Lower lobe of right lung (tissue), 2 donors: ENCODE data around the gene PRR32. TPM values are rescaled to one million over a fixed set of nuclear protein-coding genes. Genes with fewer than 3 reads are reported as not detected.
"Not testable (repeated sequence)": the region's sequence is repeated elsewhere in the genome, so short reads cannot be mapped to it uniquely, and the experiment has no call there.

Experiments used
- ATAC-seq, 2 donors: fragments of 200-7000 bp; cut with Tn5 transposase; one replicate each; pipeline ENCODE4 v1.9.1; 2020 to 2022; ENCODE audit warnings: mild to moderate bottlenecking in 2 of 2, moderate library complexity in 2 of 2
- DNase-seq: peaks from one replicate; pipeline ENCODE4 v3.0.0-alpha.2; 2020
- H3K27ac ChIP-seq: fragments of 200-600 bp; one replicate; pipeline ENCODE4 v1.8.0; 2022
- H3K27me3 ChIP-seq: fragments of 200-600 bp; one replicate; pipeline ENCODE4 v1.8.0; 2022; ENCODE audit warnings: low read depth
- H3K36me3 ChIP-seq: fragments of 200-600 bp; one replicate; pipeline ENCODE4 v1.8.0; 2022; ENCODE audit warnings: mild to moderate bottlenecking
- H3K4me1 ChIP-seq: fragments of 200-600 bp; one replicate; pipeline ENCODE4 v1.8.0; 2022
- H3K4me3 ChIP-seq: fragments of 200-600 bp; one replicate; pipeline ENCODE4 v1.8.0; 2022; ENCODE audit warnings: mild to moderate bottlenecking
- H3K9me3 ChIP-seq: fragments of 200-600 bp; one replicate; pipeline ENCODE4 v1.8.0; 2022
- intact Hi-C: fragments of 100-400 bp; cut with DNase I; formaldehyde crosslinking; loops from one replicate; pipeline ENCODE4 v1.11.0; 2022
- long read RNA-seq: library from polyadenylated mRNA; unstranded; transcript quantifications from one replicate; pipeline ENCODE4 v2.0.0, GENCODE V29; 2021
- total RNA-seq: library from RNA; stranded (reverse); fragmentation: NEBNext Ultra II Directional; extraction: Animal tissue kit (Norgen Biotek cat#: 25700); gene quantifications from one replicate; pipeline ENCODE4 v1.2.1, GENCODE V29; 2021
- TF ChIP-seq, protein P1 (sequence below): fragments of 200-600 bp; IDR thresholded peaks from one replicate; pipeline ENCODE4 v1.8.0; 2022; ENCODE audit warnings: antibody characterized with exemption, mild to moderate bottlenecking
- donor health status: DM: no; HTN: yes; CAD: no; lungs with severe emphysema.

PRR32 gene, protein sequence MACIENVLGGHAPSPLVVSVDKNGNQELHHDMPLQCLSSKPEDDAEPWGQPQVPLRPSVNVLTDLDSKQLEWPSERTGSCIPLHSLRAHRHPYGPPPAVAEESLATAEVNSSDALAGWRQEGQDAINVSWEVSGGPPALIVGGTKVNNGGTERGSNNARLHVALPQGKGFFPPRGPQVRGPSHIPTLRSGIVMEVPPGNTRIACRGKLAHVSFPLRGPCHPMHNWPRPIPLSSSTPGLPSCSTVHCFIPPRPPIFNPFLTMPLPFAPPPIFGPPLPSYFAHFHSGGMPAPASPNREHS
- not detected for total RNA-seq
- long read RNA-seq, result 0 reads

DNA sequence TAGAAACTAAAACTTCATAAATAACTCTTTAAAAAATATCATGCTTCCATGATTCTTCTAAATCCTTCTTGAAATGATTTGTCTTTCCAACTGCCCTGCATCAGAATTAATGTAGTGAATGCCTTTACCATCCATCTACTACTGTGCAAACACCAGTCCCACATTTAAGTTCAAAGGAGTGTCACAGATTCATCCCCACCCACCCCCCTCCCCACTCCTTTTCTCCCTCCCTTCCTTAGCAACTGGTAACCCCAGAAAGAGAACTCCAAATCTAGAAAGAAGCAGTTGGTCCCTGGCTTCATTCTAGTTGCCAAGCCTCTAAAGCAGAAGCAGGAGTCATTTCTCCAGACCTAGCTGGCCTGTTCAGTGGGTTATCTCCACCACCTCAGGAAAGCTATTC, at the start of gene PRR32:
Gene PRR32, plus strand, starts transcription at position 301 of the 400 bp plus-strand sequence. CDS start 115 bp downstream, outside the sequence.
- H3K27me3 ChIP-seq, result no peaks in the 10 kb centered on the region
- no peaks in the 10 kb centered on the region for H3K36me3 ChIP-seq
- DNase-seq (no peak), ATAC-seq (no peak)
- no peaks in the 10 kb centered on the region for H3K9me3 ChIP-seq
- H3K4me3 ChIP-seq, result no peak within 1 kb of the TSS
- no peaks in the 10 kb centered on the region for H3K4me1 ChIP-seq
- no peak within 1 kb of the TSS for H3K27ac ChIP-seq
- TF ChIP-seq, protein P1, sequence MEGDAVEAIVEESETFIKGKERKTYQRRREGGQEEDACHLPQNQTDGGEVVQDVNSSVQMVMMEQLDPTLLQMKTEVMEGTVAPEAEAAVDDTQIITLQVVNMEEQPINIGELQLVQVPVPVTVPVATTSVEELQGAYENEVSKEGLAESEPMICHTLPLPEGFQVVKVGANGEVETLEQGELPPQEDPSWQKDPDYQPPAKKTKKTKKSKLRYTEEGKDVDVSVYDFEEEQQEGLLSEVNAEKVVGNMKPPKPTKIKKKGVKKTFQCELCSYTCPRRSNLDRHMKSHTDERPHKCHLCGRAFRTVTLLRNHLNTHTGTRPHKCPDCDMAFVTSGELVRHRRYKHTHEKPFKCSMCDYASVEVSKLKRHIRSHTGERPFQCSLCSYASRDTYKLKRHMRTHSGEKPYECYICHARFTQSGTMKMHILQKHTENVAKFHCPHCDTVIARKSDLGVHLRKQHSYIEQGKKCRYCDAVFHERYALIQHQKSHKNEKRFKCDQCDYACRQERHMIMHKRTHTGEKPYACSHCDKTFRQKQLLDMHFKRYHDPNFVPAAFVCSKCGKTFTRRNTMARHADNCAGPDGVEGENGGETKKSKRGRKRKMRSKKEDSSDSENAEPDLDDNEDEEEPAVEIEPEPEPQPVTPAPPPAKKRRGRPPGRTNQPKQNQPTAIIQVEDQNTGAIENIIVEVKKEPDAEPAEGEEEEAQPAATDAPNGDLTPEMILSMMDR, result no peak
- intact Hi-C loops, result no loop called here

DNA sequence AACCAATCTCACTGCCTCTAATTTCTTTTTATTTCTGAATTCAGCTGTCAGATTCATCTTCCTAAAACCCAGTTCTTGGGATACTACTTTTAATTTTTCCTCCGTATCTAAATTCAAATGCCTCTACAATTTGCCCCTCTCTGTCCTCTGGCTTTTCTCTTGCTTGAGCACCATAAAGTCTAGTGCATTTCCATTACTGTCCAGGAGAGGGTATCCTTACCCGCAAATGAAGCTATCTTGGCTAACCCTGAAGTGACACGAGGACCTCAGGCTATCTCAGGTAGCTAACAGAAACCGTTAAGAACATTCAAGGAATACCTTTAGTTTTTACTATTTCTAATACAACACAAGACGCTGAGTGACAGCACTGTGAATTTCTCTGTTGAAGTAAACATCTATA, 49.4 kb upstream of the PRR32 start:
- Histone ChIP-seq H3K27me3 (no peaks in the 10 kb centered on the region), H3K27ac (no peak overlapping the region), H3K36me3 (no peaks in the 10 kb centered on the region), H3K4me3 (no peak overlapping the region), H3K9me3 (no peaks in the 10 kb centered on the region), H3K4me1 (no peaks in the 10 kb centered on the region)
- ATAC-seq (peak in 1 of 2 donors; percentile 64), DNase-seq (no peak)
- intact Hi-C loops, result no loop called here
- TF ChIP-seq, protein P1, result peak; percentile 45

DNA sequence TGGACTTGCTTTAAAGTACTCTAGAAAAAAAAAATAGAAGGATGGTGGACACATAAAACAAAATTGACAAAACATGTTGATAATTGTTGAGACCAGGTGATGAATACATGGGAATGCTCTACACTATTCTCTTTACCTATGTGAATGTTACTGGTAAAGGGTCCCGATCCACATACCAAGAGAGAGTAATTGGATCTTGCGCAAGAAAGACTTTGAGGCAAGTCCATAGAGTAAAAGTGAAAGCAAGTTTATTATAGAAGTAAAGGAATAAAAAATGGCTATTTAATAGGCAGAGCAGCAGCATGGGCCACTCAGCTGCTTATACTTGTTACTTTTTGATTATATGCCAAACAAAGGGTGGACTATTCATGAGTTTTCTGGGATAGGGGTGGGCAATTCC, 34.0 kb upstream of the PRR32 start:
- no peaks in the 10 kb centered on the region for H3K9me3 ChIP-seq
- no peaks in the 10 kb centered on the region for H3K4me1 ChIP-seq
- no peak for ATAC-seq
- H3K27ac ChIP-seq, result no peak overlapping the region
- no peaks in the 10 kb centered on the region for H3K27me3 ChIP-seq
- DNase-seq, result no peak
- no peaks in the 10 kb centered on the region for H3K36me3 ChIP-seq
- TF ChIP-seq, protein P1, result no peak
- H3K4me3 ChIP-seq, result no peak overlapping the region
- intact Hi-C loops, result no loop called here

DNA sequence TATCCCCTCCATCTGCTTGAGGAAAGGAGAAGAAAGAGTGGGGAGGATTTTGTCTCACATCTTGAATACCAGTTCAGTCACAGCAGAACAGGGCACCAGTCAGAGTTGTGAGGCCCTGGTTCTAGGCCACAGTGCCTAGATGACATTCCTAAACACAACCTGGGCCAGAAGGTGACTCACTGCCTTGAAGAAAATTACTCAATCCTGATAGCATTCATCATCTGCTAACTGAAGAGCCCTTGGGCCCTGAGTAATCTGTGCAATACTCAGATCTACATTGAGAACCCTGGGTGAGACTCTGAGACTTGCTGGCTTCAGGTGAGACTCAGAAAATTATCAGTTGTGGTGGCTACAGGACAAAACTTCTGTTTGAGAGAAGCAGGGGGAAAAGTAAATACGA, 20.5 kb upstream of the PRR32 start:
- no peaks in the 10 kb centered on the region for H3K36me3 ChIP-seq
- H3K9me3 ChIP-seq, result no peaks in the 10 kb centered on the region
- TF ChIP-seq, protein P1, result no peak
- DNase-seq (no peak), ATAC-seq (peak; percentile 66 to 75)
- no peaks in the 10 kb centered on the region for H3K27me3 ChIP-seq
- H3K4me3 ChIP-seq, result no peak overlapping the region
- no peak overlapping the region for H3K27ac ChIP-seq
- intact Hi-C loops, result no loop called here
- H3K4me1 ChIP-seq, result no peaks in the 10 kb centered on the region

DNA sequence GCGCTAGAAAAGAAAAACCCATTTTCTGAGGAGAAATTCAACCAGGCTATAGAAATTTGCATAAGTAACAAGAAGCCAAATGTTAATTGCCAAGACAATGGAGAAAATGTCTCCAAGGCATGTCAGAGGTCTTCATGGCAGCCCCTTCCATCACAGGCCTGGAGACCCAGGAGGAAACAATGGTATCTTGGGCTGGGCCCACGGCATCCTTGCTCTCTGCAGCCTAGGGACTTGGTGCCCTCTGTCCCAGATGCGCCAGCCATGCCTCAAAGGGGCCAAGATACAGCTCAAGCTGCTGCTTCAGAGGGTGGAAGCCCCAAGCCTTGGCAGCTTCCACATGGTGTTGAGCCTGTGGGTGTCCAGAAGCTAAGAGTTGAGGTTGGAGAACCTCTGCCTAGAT, 12.7 kb upstream of the PRR32 start:
- H3K9me3 ChIP-seq, ATAC-seq, H3K27ac ChIP-seq, intact Hi-C loops, H3K36me3 ChIP-seq, H3K4me1 ChIP-seq, DNase-seq, H3K4me3 ChIP-seq, H3K27me3 ChIP-seq: not testable (repeated sequence)

DNA sequence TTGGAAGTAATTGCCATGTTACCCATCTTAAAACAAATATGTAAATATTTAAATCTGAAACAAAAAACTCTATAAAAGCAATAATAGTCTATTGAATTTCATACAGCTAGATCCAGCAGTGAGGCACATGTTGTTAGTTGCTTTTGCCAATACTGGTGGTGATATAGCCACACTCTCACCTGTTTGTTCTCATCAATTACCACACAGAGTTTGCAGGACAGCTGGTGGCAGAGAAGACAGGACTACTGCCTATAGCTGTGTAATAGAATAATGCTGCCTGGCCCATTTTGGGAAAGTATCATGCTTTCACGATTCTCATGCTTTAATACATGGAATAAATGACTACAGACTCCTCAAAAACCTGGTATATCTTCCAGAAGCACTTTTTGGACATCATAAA, 3.7 kb upstream of the PRR32 start:
- DNase-seq, result no peak
- no peaks in the 10 kb centered on the region for H3K27me3 ChIP-seq
- no peak overlapping the region for H3K27ac ChIP-seq
- TF ChIP-seq, protein P1, result no peak
- no peaks in the 10 kb centered on the region for H3K4me1 ChIP-seq
- intact Hi-C loops, result no loop called here
- H3K9me3 ChIP-seq, result no peaks in the 10 kb centered on the region
- no peak for ATAC-seq
- no peak overlapping the region for H3K4me3 ChIP-seq
- no peaks in the 10 kb centered on the region for H3K36me3 ChIP-seq
